Thyroid gland (tissue), 4 donors: Measurements from ENCODE around the gene GLT8D1. TPM values are rescaled to one million over a fixed set of nuclear protein-coding genes. Genes with fewer than 3 reads are reported as not detected.
"Not testable (repeated sequence)": the region's sequence is repeated elsewhere in the genome, so short reads cannot be mapped to it uniquely, and the experiment has no call there.

Source experiments
- DNase-seq, 2 donors: peaks; one replicate each; pipeline ENCODE4 v3.0.0-alpha.2; 2019
- H3K27ac ChIP-seq, 3 donors: fragments of 200-600 bp; sonication (generic); 1 replicate in 2 of 3; 2 replicates in 1 of 3; pipeline ENCODE4 v1.5.1; 2016 to 2019; ENCODE audit warnings: mild to moderate bottlenecking in 1 of 3, moderate library complexity in 1 of 3
- H3K27me3 ChIP-seq: fragments of 200-600 bp; sonication (generic); one replicate; pipeline ENCODE4 v1.5.1; 2019
- H3K36me3 ChIP-seq, 2 donors: fragments of 200-600 bp; sonication (generic); one replicate each; pipeline ENCODE4 v1.5.1; 2016 to 2019
- H3K4me1 ChIP-seq, 2 donors: fragments of 200-600 bp; sonication (generic); one replicate each; pipeline ENCODE4 v1.5.1; 2017 to 2019
- H3K4me3 ChIP-seq, 3 donors: fragments of 200-600 bp; sonication (generic); replicated peaks in 1 of 3; 1 replicate in 2 of 3; 2 replicates in 1 of 3; pipeline ENCODE4 v1.5.1; 2016; ENCODE audit warnings: mild to moderate bottlenecking in 1 of 3
- H3K9me3 ChIP-seq: fragments of 200-600 bp; sonication (generic); one replicate; pipeline ENCODE4 v1.5.1; 2017
- CTCF ChIP-seq, 6 experiments: fragments of 200-600 bp in 3 of 6; fragments of 450-650 bp in 3 of 6; sonication (generic) in 3 of 6; IDR thresholded peaks; one replicate each; pipeline ENCODE4 v1.5.1; 2016 to 2019; ENCODE audit warnings: antibody characterized with exemption in 6 of 6, mild to moderate bottlenecking in 2 of 6, inconsistent platforms in 1 of 6, moderate library complexity in 1 of 6
- POLR2A ChIP-seq, 2 donors: fragments of 450-650 bp; IDR thresholded peaks; one replicate each; pipeline ENCODE4 v1.6.1; 2017; ENCODE audit warnings: antibody characterized with exemption in 2 of 2, mild to moderate bottlenecking in 2 of 2, moderate library complexity in 1 of 2
- WGBS, 2 donors: methylation state at CpG; one replicate each; pipeline ENCODE4 v1.1.5; 2017; 5-methylcytosine and 5-hydroxymethylcytosine counted together
- intact Hi-C: fragments of 100-400 bp; cut with DNase I; formaldehyde crosslinking; loops from one replicate; pipeline ENCODE4 v1.15.1; 2023
- total RNA-seq, 4 donors: library from RNA; depleted of rRNA; stranded (reverse); fragments of >200 nt; gene quantifications; one replicate each; pipeline ENCODE4 v1.2.3, GENCODE V29; 2016

Gene GLT8D1
- total RNA-seq, 4 donors from 2014 or later = 97.8 to 145 (median 107) TPM

- DNase-seq = no peak
- Histone ChIP-seq H3K4me1 (peaks cover 5 to 21% of the 10 kb centered on the region in 2 donors), H3K27ac (no peak overlapping the region), H3K4me3 (no peak overlapping the region), H3K9me3 (no peaks in the 10 kb centered on the region), H3K27me3 (no peaks in the 10 kb centered on the region), H3K36me3 (peaks cover 31 to 34% of the 10 kb centered on the region in 2 donors)
- intact Hi-C loops = no loop called here
- 96 to 98% methylated on average over 6 of the region's 6 CpGs for WGBS, 2 donors
- TF ChIP-seq CTCF (IDR thresholded peaks at IDR 0.05) = no peak
- TF ChIP-seq POLR2A (IDR thresholded peaks at IDR 0.05) = no peak
These were observed 27.1 kb downstream of the GLT8D1 start for GRCh38 chr3:52678265-52679198.

- DNase-seq, H3K27me3 ChIP-seq, H3K27ac ChIP-seq, H3K9me3 ChIP-seq, H3K4me3 ChIP-seq, H3K4me1 ChIP-seq, intact Hi-C loops: not testable (repeated sequence)
- WGBS, 2 donors = 85 to 92% methylated on average over 3 of the region's 3 CpGs
- H3K36me3 ChIP-seq = peaks cover 43 to 44% of the 10 kb centered on the region in 2 donors
These were observed 29.4 kb downstream of the GLT8D1 start for GRCh38 chr3:52676201-52676600.

- no peak for DNase-seq
- H3K4me1 ChIP-seq = peaks cover 0 to 7% of the 10 kb centered on the region in 2 donors
- no peaks in the 10 kb centered on the region for H3K9me3 ChIP-seq
- H3K27me3 ChIP-seq = no peaks in the 10 kb centered on the region
- H3K4me3 ChIP-seq = no peak overlapping the region
- H3K36me3 ChIP-seq = peaks cover 22 to 29% of the 10 kb centered on the region in 2 donors
- 62 to 87% methylated on average over 1 of the region's 1 CpG for WGBS, 2 donors
- TF ChIP-seq CTCF (IDR thresholded peaks at IDR 0.05) (no peak), POLR2A (IDR thresholded peaks at IDR 0.05) (no peak)
- intact Hi-C loops = no loop called here
- no peak overlapping the region for H3K27ac ChIP-seq
These were observed 33.9 kb downstream of the GLT8D1 start for GRCh38 chr3:52671676-52672075.

- Histone ChIP-seq H3K4me3 (no peak overlapping the region), H3K27ac (no peak overlapping the region), H3K4me1 (peaks cover 0 to 7% of the 10 kb centered on the region in 2 donors), H3K9me3 (no peaks in the 10 kb centered on the region), H3K36me3 (peaks cover 15 to 25% of the 10 kb centered on the region in 2 donors), H3K27me3 (no peaks in the 10 kb centered on the region)
- no peak for DNase-seq
- TF ChIP-seq CTCF (IDR thresholded peaks at IDR 0.05) (no peak), POLR2A (IDR thresholded peaks at IDR 0.05) (no peak)
- WGBS, 2 donors = 79 to 88% methylated on average over 9 of the region's 9 CpGs
- intact Hi-C loops = no loop called here
These were observed 34.7 kb downstream of the GLT8D1 start for GRCh38 chr3:52670621-52671521.

GRCh38 chr3:52663098-52663497, 42.5 kb downstream of the GLT8D1 start:
- intact Hi-C loops = no loop called here

More at GRCh38 chr3:52663098-52663497, 42.5 kb downstream of the GLT8D1 start:
- no peaks in the 10 kb centered on the region for H3K27me3 ChIP-seq
- peaks cover 20 to 41% of the 10 kb centered on the region in 2 donors for H3K36me3 ChIP-seq
- H3K27ac ChIP-seq = no peak overlapping the region
- H3K9me3 ChIP-seq = no peaks in the 10 kb centered on the region
- DNase-seq = no peak
- no peaks in the 10 kb centered on the region for H3K4me1 ChIP-seq
- H3K4me3 ChIP-seq = no peak overlapping the region
- TF ChIP-seq CTCF (IDR thresholded peaks at IDR 0.05) = no peak
- TF ChIP-seq POLR2A (IDR thresholded peaks at IDR 0.05) = no peak
- 93 to 95% methylated on average over 3 of the region's 3 CpGs for WGBS, 2 donors
